IMR-90 (cell line): Measurements from ENCODE around the gene SHROOM3. TPM values are rescaled to one million over a fixed set of nuclear protein-coding genes. Genes with fewer than 3 reads are reported as not detected.

Source experiments
- ATAC-seq: fragments of 200-7000 bp; cut with Tn5 transposase; 2 replicates; pipeline ENCODE4 v1.9.1; 2020; ENCODE audit warnings: low read depth, mild to moderate bottlenecking, moderate library complexity
- BruUV-seq: library from RNA; stranded (reverse); fragments of 400-500 nt; replicated peaks from 2 replicates; lab custom pipeline; 2021; lab: Mats Ljungman, UMichigan
- CTCF ChIA-PET: fragments of 300-600 bp; formaldehyde crosslinking; extraction: SDS; loops from one replicate; lab custom pipeline; 2021; ENCODE audit warnings: antibody characterized with exemption; lab: Yijun Ruan, JAX
- POLR2A ChIA-PET: fragments of 300-600 bp; sonication (Branson Sonifier 250); formaldehyde crosslinking; loops from one replicate; lab custom pipeline; 2022; ENCODE audit warnings: antibody characterized with exemption; ENCODE audit not compliant: unreplicated experiment; lab: Charles Lee
- DNase-seq: peaks from one replicate; pipeline ENCODE4 v3.0.0; 2013
- H2AFZ ChIP-seq: replicated peaks from 2 replicates; pipeline ENCODE3; 2013; ENCODE audit warnings: low read length, mild to moderate bottlenecking; ENCODE audit not compliant: poor library complexity
- H2AK5ac ChIP-seq: 2 replicates; pipeline ENCODE4 v1.6.1; 2013; ENCODE audit warnings: low read depth, low read length, inconsistent platforms
- H2AK9ac ChIP-seq: replicated peaks from 2 replicates; pipeline ENCODE3; 2013; ENCODE audit warnings: mild to moderate bottlenecking, low read depth, low read length, moderate library complexity; ENCODE audit not compliant: poor library complexity
- H2BK120ac ChIP-seq: 2 replicates; pipeline ENCODE4 v1.6.1; 2013; ENCODE audit warnings: low read depth, low read length, inconsistent platforms
- H2BK15ac ChIP-seq: 3 replicates; pipeline ENCODE4 v1.6.1; 2013; ENCODE audit warnings: low read depth, low read length, inconsistent platforms
- H2BK20ac ChIP-seq: 2 replicates; pipeline ENCODE4 v1.6.1; 2013; ENCODE audit warnings: low read depth, mild to moderate bottlenecking, inconsistent platforms, low read length, moderate library complexity
- H2BK5ac ChIP-seq: 2 replicates; pipeline ENCODE4 v1.6.1; 2013; ENCODE audit warnings: mild to moderate bottlenecking, low read depth, low read length, inconsistent platforms; ENCODE audit not compliant: poor library complexity, severe bottlenecking
- H3K14ac ChIP-seq: replicated peaks from 2 replicates; pipeline ENCODE4 v1.6.1; 2013; ENCODE audit warnings: low read depth, low read length, inconsistent platforms
- H3K18ac ChIP-seq: 2 replicates; pipeline ENCODE4 v1.6.1; 2013; ENCODE audit warnings: low read depth, low read length, control low read depth
- H3K23ac ChIP-seq: 2 replicates; pipeline ENCODE4 v1.6.1; 2013; ENCODE audit warnings: low read depth, low read length, inconsistent platforms
- H3K27ac ChIP-seq: 2 replicates; pipeline ENCODE4 v1.5.1; 2013; ENCODE audit warnings: mild to moderate bottlenecking, control low read depth, low read length; ENCODE audit not compliant: insufficient read depth
- H3K27me3 ChIP-seq: 2 replicates; pipeline ENCODE4 v1.6.1; 2013; ENCODE audit warnings: low read length; ENCODE audit not compliant: control insufficient read depth, insufficient read depth
- H3K36me3 ChIP-seq: 2 replicates; pipeline ENCODE4 v1.6.1; 2013; ENCODE audit warnings: low read length, mixed read lengths; ENCODE audit not compliant: control insufficient read depth, insufficient read depth
- H3K4ac ChIP-seq: 2 replicates; pipeline ENCODE4 v1.6.1; 2013; ENCODE audit warnings: low read depth, low read length, inconsistent platforms
- H3K4me1 ChIP-seq: 2 replicates; pipeline ENCODE4 v1.6.1; 2013; ENCODE audit warnings: low read length, mixed read lengths; ENCODE audit not compliant: control insufficient read depth, insufficient read depth
- H3K4me2 ChIP-seq: 2 replicates; pipeline ENCODE4 v1.6.1; 2013; ENCODE audit warnings: low read depth, mild to moderate bottlenecking, control low read depth, low read length, moderate library complexity
- H3K4me3 ChIP-seq: 2 replicates; pipeline ENCODE4 v1.5.1; 2013; ENCODE audit warnings: low read depth, mild to moderate bottlenecking, control low read depth, low read length, moderate library complexity; ENCODE audit not compliant: insufficient read depth
- H3K56ac ChIP-seq: 2 replicates; pipeline ENCODE4 v1.6.1; 2013; ENCODE audit warnings: low read length, inconsistent platforms; ENCODE audit not compliant: insufficient read depth; ENCODE audit errors: extremely low read depth
- H3K79me1 ChIP-seq, 2 experiments: 2 replicates each; pipeline ENCODE4 v1.6.1; 2013; ENCODE audit warnings: low read length in 2 of 2, inconsistent platforms in 1 of 2, low read depth in 1 of 2
- H3K9ac ChIP-seq: 2 replicates; pipeline ENCODE4 v1.6.1; 2013; ENCODE audit warnings: low read depth, low read length, control low read depth
- H3K9me1 ChIP-seq: 2 replicates; pipeline ENCODE4 v1.6.1; 2013; ENCODE audit warnings: low read length, inconsistent platforms; ENCODE audit not compliant: insufficient read depth
- H3K9me3 ChIP-seq: 2 replicates; pipeline ENCODE4 v1.6.1; 2013; ENCODE audit warnings: low read length; ENCODE audit not compliant: control insufficient read depth, insufficient read depth
- H4K20me1 ChIP-seq: 2 replicates; pipeline ENCODE4 v1.6.1; 2013; ENCODE audit warnings: low read length, inconsistent platforms; ENCODE audit not compliant: insufficient read depth
- H4K5ac ChIP-seq: 2 replicates; pipeline ENCODE4 v1.6.1; 2013; ENCODE audit warnings: mild to moderate bottlenecking, low read depth, low read length, control low read depth
- H4K8ac ChIP-seq, 2 experiments: 2 replicates each; pipeline ENCODE4 v1.6.1; 2013; ENCODE audit warnings: low read depth in 2 of 2, low read length in 2 of 2, control low read depth in 1 of 2, inconsistent platforms in 1 of 2
- H4K91ac ChIP-seq: 2 replicates; pipeline ENCODE4 v1.6.1; 2013; ENCODE audit warnings: low read depth, low read length, inconsistent platforms; ENCODE audit not compliant: insufficient read depth
- BHLHE40 ChIP-seq: fragments of 150-350 bp; IDR thresholded peaks from 2 replicates; pipeline ENCODE4 v1.6.1; 2016; ENCODE audit warnings: mild to moderate bottlenecking, low read depth, low read length
- CEBPB ChIP-seq: IDR thresholded peaks from 2 replicates; pipeline ENCODE4 v1.6.1; 2012; ENCODE audit warnings: low read depth, low read length, improper control_type of control experiment
- CHD1 ChIP-seq: IDR thresholded peaks from 2 replicates; pipeline ENCODE4 v1.6.1; 2012; ENCODE audit warnings: low read depth, low read length, improper control_type of control experiment
- CTCF ChIP-seq: conservative IDR thresholded peaks from 2 replicates; pipeline ENCODE4 v1.5.1; 2012; ENCODE audit warnings: mild to moderate bottlenecking, low read depth, low read length, improper control_type of control experiment
- ELK1 ChIP-seq: fragments of 150-350 bp; IDR thresholded peaks from 2 replicates; pipeline ENCODE4 v1.6.1; 2016; ENCODE audit warnings: low read depth, mild to moderate bottlenecking, low read length, moderate library complexity, borderline replicate concordance
- FOS ChIP-seq: fragments of 150-350 bp; IDR thresholded peaks from 2 replicates; pipeline ENCODE4 v1.6.1; 2016; ENCODE audit warnings: low read depth, low read length
- MAFK ChIP-seq: IDR thresholded peaks from 2 replicates; pipeline ENCODE4 v1.6.1; 2012; ENCODE audit warnings: low read depth, low read length, improper control_type of control experiment
- MAZ ChIP-seq: IDR thresholded peaks from 2 replicates; pipeline ENCODE4 v1.6.1; 2012; ENCODE audit warnings: low read depth, mild to moderate bottlenecking, low read length, improper control_type of control experiment, moderate library complexity, borderline replicate concordance
- MXI1 ChIP-seq: IDR thresholded peaks from 2 replicates; pipeline ENCODE4 v1.6.1; 2012; ENCODE audit warnings: low read depth, mild to moderate bottlenecking, low read length, moderate library complexity, borderline replicate concordance
- NFE2L2 ChIP-seq: fragments of 150-350 bp; IDR thresholded peaks from 2 replicates; pipeline ENCODE4 v1.6.1; 2016; ENCODE audit warnings: low read depth, mild to moderate bottlenecking, low read length
- POLR2A ChIP-seq: IDR thresholded peaks from 2 replicates; pipeline ENCODE4 v1.6.1; 2012; ENCODE audit warnings: mild to moderate bottlenecking, low read depth, low read length
- RAD21 ChIP-seq: IDR thresholded peaks from 2 replicates; pipeline ENCODE4 v1.6.1; 2012; ENCODE audit warnings: low read length, improper control_type of control experiment
- RCOR1 ChIP-seq: IDR thresholded peaks from 2 replicates; pipeline ENCODE4 v1.6.1; 2012; ENCODE audit warnings: mild to moderate bottlenecking, low read length, improper control_type of control experiment; ENCODE audit not compliant: insufficient replicate concordance
- RFX5 ChIP-seq: IDR thresholded peaks from 2 replicates; pipeline ENCODE4 v1.8.0; 2012; ENCODE audit warnings: low read depth, mild to moderate bottlenecking, low read length, moderate library complexity
- SMC3 ChIP-seq: fragments of 150-350 bp; IDR thresholded peaks from 2 replicates; pipeline ENCODE4 v1.6.1; 2016; ENCODE audit warnings: low read depth, mild to moderate bottlenecking, antibody characterized with exemption, low read length, moderate library complexity
- USF2 ChIP-seq: fragments of 150-350 bp; IDR thresholded peaks from 2 replicates; pipeline ENCODE4 v1.6.1; 2017; ENCODE audit warnings: mild to moderate bottlenecking, antibody characterized with exemption, low read length, low read depth
- WGBS, 2 experiments: methylation state at CpG; one replicate each; pipeline versions ENCODE4 v1.1.5 to v1.1.7; 2013; ENCODE audit warnings: missing lambda C conversion rate in 2 of 2; ENCODE audit not compliant: insufficient read length in 1 of 2; ENCODE audit errors: extremely low coverage in 2 of 2; 5-methylcytosine and 5-hydroxymethylcytosine counted together
- dilution Hi-C: fragments of 300-500 bp; cut with HindIII; formaldehyde crosslinking; loops from one replicate; pipeline ENCODE4 v1.14.3; 2018; ENCODE audit warnings: low sequenced_read_pairs; ENCODE audit not compliant: unreplicated experiment
- in situ Hi-C: fragments of 300-500 bp; cut with MboI; formaldehyde crosslinking; loops from 3 replicates; pipeline ENCODE4 v1.14.3; 2019; ENCODE audit warnings: low sequenced_read_pairs, inconsistent platforms, mixed read lengths
- intact Hi-C: fragments of 100-400 bp; cut with micrococcal nuclease; formaldehyde crosslinking; loops from 2 replicates; pipeline ENCODE4 v1.10.0; 2022
- polyA plus RNA-seq, 3 experiments: library from polyadenylated mRNA; depleted of rRNA; stranded (reverse); fragments of >200 nt; gene quantifications; 2 replicates each; pipeline ENCODE4 v1.2.3, GENCODE V29; 2012; ENCODE audit warnings: low replicate concordance in 1 of 3
- total RNA-seq: library from RNA; depleted of rRNA; stranded (reverse); fragments of >200 nt; gene quantifications from 2 replicates; pipeline ENCODE4 v1.2.3, GENCODE V29; 2012

SHROOM3 gene
- total and polyA plus RNA-seq, 2 of the 4 experiments (the other 2 are of a cell fraction): 10.8 to 19.5 TPM

GRCh38 chr4:76654084-76654483, 219.1 kb downstream of the SHROOM3 start:
- H2BK5ac ChIP-seq: no peak overlapping the region
- H3K4ac ChIP-seq: peak overlapping the region; percentile 38
- H3K9ac ChIP-seq: no peak overlapping the region
- peak overlapping the region; percentile 69; the same call in 1 of the 2 replicates for H2AK5ac ChIP-seq
- H3K4me2 ChIP-seq: no peak overlapping the region
- H3K79me1 ChIP-seq: peaks cover 0 to 12% of the 10 kb centered on the region in 2 experiments; a peak in 2 of 4 replicates
- H3K9me1 ChIP-seq: peaks cover 11% of the 10 kb centered on the region
- H3K18ac ChIP-seq: peak overlapping the region; percentile 20; the same call in 1 of the 2 replicates
- H2BK15ac ChIP-seq: peak overlapping the region; percentile 66; the same call in 1 of the 3 replicates
- POLR2A ChIA-PET: no interaction called here
- intact Hi-C loops (loop anchor here (10.0 kb wide), 1 partner anchor 139 kb away; no protein-coding TSS in a partner anchor), dilution Hi-C loops (no loop called here), in situ Hi-C loops (no loop called here)
- TF ChIP-seq CTCF (no peak), ELK1 (no peak), MXI1 (no peak), CEBPB (no peak), MAFK (no peak), FOS (no peak), RAD21 (no peak), RCOR1 (no peak), USF2 (no peak), POLR2A (no peak), MAZ (no peak), NFE2L2 (no peak), RFX5 (no peak), SMC3 (no peak), BHLHE40 (no peak), CHD1 (no peak)
- H3K27me3 ChIP-seq: no peaks in the 10 kb centered on the region
- H4K91ac ChIP-seq: no peak overlapping the region
- BruUV-seq: no TSS peak
- H3K36me3 ChIP-seq: no peaks in the 10 kb centered on the region
- DNase-seq: no peak
- no peak overlapping the region for H2AFZ ChIP-seq
- H2AK9ac ChIP-seq: no peak overlapping the region
- peaks cover 13% of the 10 kb centered on the region for H3K4me1 ChIP-seq
- H3K4me3 ChIP-seq: no peak overlapping the region
- no peak overlapping the region; the same call in 1 of the 2 replicates for H3K14ac ChIP-seq
- H4K20me1 ChIP-seq: peaks cover 3% of the 10 kb centered on the region; the same call in 1 of the 2 replicates
- no peak overlapping the region for H3K56ac ChIP-seq
- H2BK20ac ChIP-seq: peak overlapping the region; percentile 37
- CTCF ChIA-PET: no interaction called here
- no peak overlapping the region for H4K5ac ChIP-seq
- no peaks in the 10 kb centered on the region for H3K9me3 ChIP-seq
- ATAC-seq: no peak
- H4K8ac ChIP-seq: no peak overlapping the region; a peak in 1 of 4 replicates
- no peak overlapping the region for H3K23ac ChIP-seq
- H3K27ac ChIP-seq: no peak overlapping the region
- 74% methylated on average over 6 of the region's 6 CpGs; no CpG with 5 or more reads in 1 of the 2 experiments for WGBS, 2 experiments
- H2BK120ac ChIP-seq: peak overlapping the region; percentile 92
